Coronary artery (tissue), 2 donors: ENCODE results near the gene IRF4.

Experiments
- DNase-seq: peaks from one replicate; pipeline ENCODE4 v3.0.0-alpha.2; 2017; ENCODE audit warnings: low spot score
- H3K27ac ChIP-seq, 2 donors: fragments of 200-600 bp; sonication (generic); one replicate each; pipeline ENCODE4 v1.5.1; 2016 to 2019
- H3K4me3 ChIP-seq: fragments of 200-600 bp; sonication (generic); 2 replicates; pipeline ENCODE4 v1.5.1; 2016; ENCODE audit warnings: mild to moderate bottlenecking, moderate library complexity
- TF ChIP-seq, protein P1 (sequence below): fragments of 200-600 bp; sonication (generic); IDR thresholded peaks from one replicate; pipeline ENCODE4 v1.5.1; 2019; ENCODE audit warnings: antibody characterized with exemption

Gene IRF4

DNA sequence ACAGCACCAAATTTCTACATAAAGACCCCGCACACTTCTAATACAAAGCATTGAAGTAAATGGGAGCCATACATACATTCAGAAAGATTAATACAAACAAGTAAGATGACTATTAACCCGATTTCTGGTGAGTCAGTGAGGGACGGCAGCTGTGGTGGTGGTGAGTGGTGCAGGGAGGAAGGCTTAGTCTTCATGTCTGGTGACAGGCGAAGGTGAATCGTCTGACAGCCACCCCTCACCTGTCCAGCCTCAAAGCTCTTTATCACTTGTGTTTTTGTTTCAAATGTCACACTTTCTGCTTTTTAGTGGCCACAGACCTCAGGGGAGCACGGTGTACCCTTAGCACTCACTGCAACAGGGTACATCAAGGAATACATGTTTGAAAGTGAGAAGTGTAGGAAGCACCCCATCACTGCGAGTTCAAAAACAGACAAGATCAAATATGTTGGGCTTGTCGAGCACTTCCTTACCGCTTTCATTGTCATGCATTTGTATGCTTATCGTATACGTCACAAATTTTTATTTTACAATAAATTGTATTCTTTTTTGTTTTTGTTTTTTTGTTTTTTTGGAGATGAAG, 63.5 kb downstream of the IRF4 start:
- Histone ChIP-seq H3K27ac (no peak overlapping the region), H3K4me3 (no peak overlapping the region)
- TF ChIP-seq, protein P1, sequence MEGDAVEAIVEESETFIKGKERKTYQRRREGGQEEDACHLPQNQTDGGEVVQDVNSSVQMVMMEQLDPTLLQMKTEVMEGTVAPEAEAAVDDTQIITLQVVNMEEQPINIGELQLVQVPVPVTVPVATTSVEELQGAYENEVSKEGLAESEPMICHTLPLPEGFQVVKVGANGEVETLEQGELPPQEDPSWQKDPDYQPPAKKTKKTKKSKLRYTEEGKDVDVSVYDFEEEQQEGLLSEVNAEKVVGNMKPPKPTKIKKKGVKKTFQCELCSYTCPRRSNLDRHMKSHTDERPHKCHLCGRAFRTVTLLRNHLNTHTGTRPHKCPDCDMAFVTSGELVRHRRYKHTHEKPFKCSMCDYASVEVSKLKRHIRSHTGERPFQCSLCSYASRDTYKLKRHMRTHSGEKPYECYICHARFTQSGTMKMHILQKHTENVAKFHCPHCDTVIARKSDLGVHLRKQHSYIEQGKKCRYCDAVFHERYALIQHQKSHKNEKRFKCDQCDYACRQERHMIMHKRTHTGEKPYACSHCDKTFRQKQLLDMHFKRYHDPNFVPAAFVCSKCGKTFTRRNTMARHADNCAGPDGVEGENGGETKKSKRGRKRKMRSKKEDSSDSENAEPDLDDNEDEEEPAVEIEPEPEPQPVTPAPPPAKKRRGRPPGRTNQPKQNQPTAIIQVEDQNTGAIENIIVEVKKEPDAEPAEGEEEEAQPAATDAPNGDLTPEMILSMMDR = no peak
- no peak for DNase-seq

DNA sequence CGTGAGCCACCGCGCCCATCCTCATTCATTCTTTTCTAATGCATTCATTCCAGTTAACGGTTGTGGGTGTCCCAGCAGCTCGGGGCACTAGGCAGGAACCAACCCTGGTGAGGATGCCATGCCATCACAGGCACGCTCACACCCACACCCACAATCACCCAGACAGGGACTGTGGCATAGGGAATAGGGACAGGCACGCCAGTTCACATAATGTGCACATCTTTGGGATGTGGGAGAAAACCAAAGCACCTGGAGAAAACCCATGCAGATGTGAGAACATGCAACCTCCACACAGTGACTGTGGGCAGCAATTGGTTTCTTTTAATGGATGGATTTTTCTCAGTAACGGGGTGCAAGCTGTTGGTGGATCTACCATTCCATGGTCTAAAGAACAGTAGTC, 64.3 kb downstream of the IRF4 start:
- TF ChIP-seq, protein P1 = no peak
- DNase-seq = peak; percentile 47
- H3K27ac ChIP-seq = no peak overlapping the region
- H3K4me3 ChIP-seq = no peak overlapping the region

DNA sequence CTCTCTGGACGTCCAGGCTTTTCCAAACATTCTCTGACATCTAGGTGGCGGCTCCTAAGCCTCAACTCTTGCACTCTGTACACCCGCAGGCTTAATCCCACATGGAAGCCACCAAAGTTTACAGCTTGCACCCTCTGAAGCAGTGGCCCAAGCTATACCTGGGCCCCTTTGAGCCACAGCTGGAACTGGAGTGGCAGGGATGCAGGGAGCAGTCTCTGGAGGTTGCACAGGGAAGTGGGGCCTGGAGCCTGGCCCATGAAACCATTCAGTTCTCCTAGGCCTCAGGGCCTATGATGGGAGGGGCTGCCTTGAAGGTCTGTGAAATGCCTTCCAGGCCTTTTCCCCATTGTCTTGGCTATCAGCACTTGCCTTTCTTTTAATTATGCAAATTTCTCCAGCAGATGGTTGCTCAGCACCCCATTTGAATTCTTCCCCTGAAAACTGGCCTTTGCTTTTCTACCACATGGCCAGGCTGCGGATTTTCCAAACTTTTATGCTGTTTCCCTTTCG, 64.9 kb downstream of the IRF4 start:
- TF ChIP-seq, protein P1 = no peak
- no peak overlapping the region for H3K27ac ChIP-seq
- no peak for DNase-seq
- no peak overlapping the region for H3K4me3 ChIP-seq

DNA sequence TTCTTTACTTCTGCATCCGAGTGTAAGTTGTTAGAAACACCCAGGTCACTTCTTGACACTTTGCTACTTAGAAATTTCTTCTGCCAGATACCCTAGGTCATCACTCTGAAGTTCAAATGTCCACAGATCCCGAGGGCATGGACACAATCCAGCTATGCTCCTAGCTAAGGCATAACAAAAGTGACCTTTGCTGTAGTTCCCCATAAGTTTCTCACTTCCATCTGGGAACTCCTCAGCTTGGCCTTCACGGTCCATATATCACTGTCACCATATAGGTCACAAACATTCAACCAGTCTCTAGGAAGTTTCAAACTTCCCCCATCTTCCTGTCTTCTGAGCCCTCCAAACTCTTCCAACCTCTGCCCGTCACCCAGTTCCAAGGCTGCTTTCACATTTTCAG, 65.3 kb downstream of the IRF4 start:
- DNase-seq = no peak
- no peak overlapping the region for H3K4me3 ChIP-seq
- H3K27ac ChIP-seq = no peak overlapping the region
- TF ChIP-seq, protein P1 = no peak
